ENCODE results near the gene PA2G4. TPM values are rescaled to one million over a fixed set of nuclear protein-coding genes. Genes with fewer than 3 reads are reported as not detected.

Gene PA2G4
- total RNA-seq, 2 experiments from 2014 or later = 507 to 514 TPM

GRCh38 chr12:56156464-56157200 lies 52.3 kb downstream of the PA2G4 start:
- POLR2A ChIA-PET = interaction anchor here (0.7 kb wide), 3 partner anchors 27 to 165 kb away, joined by 3 to 4 read pairs (median 3); no protein-coding TSS in a partner anchor

GRCh38 chr12:56157201-56158028 lies 53.1 kb downstream of the PA2G4 start:
- CTCF ChIA-PET = interaction anchor here (1.0 kb wide), 1 partner anchor 31 kb away, joined by 5 read pairs; no protein-coding TSS in a partner anchor
- POLR2A ChIA-PET = interaction anchor here (0.7 to 2.1 kb wide), 7 partner anchors 27 to 166 kb away, joined by 3 to 6 read pairs (median 4); partner anchors contain the start of genes ESYT1, PA2G4, SMARCC2 and ZC3H10

More at GRCh38 chr12:56156464-56157200, 52.3 kb downstream of the PA2G4 start:
- CTCF ChIA-PET = interaction anchor here (0.6 to 1.3 kb wide), 5 partner anchors 25 to 195 kb away, joined by 3 to 6 read pairs (median 3); partner anchors contain the start of gene SMARCC2

DNA sequence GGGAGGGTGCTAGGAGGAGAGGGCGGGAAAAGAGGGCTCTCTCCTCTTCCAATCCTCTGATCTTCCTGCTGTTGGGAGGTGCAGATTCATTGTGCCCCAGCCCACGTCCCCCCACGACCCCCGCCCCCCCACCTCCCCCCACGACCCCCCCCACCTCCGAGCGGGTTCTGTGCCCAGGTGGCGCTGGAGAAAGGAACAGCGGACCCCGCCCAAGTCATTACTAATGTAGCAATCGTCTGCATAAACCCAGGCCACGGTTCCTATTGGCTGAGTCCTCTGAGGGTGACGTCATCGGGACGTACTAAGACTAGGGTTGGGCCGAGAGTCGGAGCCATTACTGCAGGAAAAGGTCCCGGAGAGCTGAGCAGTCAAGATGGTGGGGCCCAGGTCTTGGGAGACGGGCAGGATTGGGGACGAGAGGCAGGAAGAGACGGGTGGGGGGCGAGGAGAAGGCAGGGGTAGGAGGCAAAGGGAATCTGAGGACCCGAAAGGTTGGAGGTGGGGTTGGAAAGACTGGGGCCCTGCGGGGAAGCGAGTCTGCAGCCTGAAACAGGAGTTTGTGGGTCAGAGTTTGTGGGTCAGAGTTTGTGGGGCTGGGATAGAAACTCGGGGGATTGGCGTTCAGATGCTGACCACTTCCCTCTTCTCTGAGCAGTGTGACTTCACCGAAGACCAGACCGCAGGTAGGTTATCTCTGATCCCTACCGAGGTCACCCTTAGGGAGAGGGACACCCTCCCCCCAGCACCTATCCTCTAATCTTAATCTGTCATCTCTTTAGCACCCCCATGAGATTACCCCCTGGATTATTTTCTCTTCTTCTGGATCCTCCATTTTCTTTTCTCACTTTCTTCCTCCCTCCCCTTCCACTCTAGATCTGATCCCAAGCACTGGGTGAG lies 53.9 kb downstream of the PA2G4 start, which contains the start of gene MYL6:
MYL6 (plus strand) TSS at position 331 of the 897 bp plus-strand sequence; CDS start at position 374, 43 bp downstream.
- ChIA-PET POLR2A (interaction anchor here (0.6 to 2.1 kb wide), 5 partner anchors 22 to 54 kb away, joined by 3 to 6 read pairs (median 4); partner anchors contain the start of genes ESYT1, PA2G4, SMARCC2 and ZC3H10), CTCF (interaction anchor here (1.3 to 2.0 kb wide), 2 partner anchors 31 to 38 kb away, joined by 4 to 9 read pairs; partner anchors contain the start of gene ESYT1)

- CTCF ChIA-PET = interaction anchor here (0.5 to 2.0 kb wide), 6 partner anchors 15 to 39 kb away, joined by 3 to 9 read pairs (median 3); partner anchors contain the start of genes ESYT1 and SMARCC2
- POLR2A ChIA-PET = interaction anchor here (1.4 to 2.1 kb wide), 3 partner anchors 31 to 41 kb away, joined by 4 to 6 read pairs (median 4); partner anchors contain the start of genes ESYT1, SMARCC2 and ZC3H10
These were observed 54.6 kb downstream of the PA2G4 start for GRCh38 chr12:56158926-56159461.

GRCh38 chr12:56159482-56160192 lies 55.3 kb downstream of the PA2G4 start:
- ChIA-PET CTCF (interaction anchor here (0.5 to 2.0 kb wide), 8 partner anchors 14 to 413 kb away, joined by 3 to 9 read pairs (median 3); partner anchors contain the start of genes ESYT1 and SMARCC2), POLR2A (interaction anchor here (1.5 to 2.1 kb wide), 3 partner anchors 32 to 42 kb away, joined by 4 to 6 read pairs (median 4); partner anchors contain the start of genes ESYT1 and ZC3H10)

GRCh38 chr12:56160193-56160763 lies 55.9 kb downstream of the PA2G4 start:
- POLR2A ChIA-PET = interaction anchor here (1.3 to 1.5 kb wide), 3 partner anchors 12 to 42 kb away, joined by 3 to 5 read pairs (median 4); partner anchors contain the start of gene ZC3H10
- CTCF ChIA-PET = interaction anchor here (0.6 to 2.0 kb wide), 5 partner anchors 14 to 413 kb away, joined by 3 to 9 read pairs (median 3); partner anchors contain the start of gene ESYT1

GRCh38 chr12:56160894-56161689 lies 56.7 kb downstream of the PA2G4 start:
- ChIA-PET CTCF (interaction anchor here (0.6 to 2.9 kb wide), 5 partner anchors 10 to 62 kb away, joined by 3 to 8 read pairs (median 3); partner anchors contain the start of gene MYL6B), POLR2A (interaction anchor here (0.6 to 1.5 kb wide), 7 partner anchors 9 to 380 kb away, joined by 3 to 7 read pairs (median 4); partner anchors contain the start of genes MYL6B, RPL41 and ZC3H10)

GRCh38 chr12:56161690-56162351 lies 57.5 kb downstream of the PA2G4 start:
- ChIA-PET CTCF (interaction anchor here (0.9 to 2.9 kb wide), 8 partner anchors 11 to 96 kb away, joined by 3 to 9 read pairs (median 5); partner anchors contain the start of genes ANKRD52, MYL6B and SMARCC2), POLR2A (interaction anchor here (0.6 to 1.5 kb wide), 8 partner anchors 10 to 381 kb away, joined by 3 to 7 read pairs (median 3); partner anchors contain the start of genes MYL6B and RPL41)

DNA sequence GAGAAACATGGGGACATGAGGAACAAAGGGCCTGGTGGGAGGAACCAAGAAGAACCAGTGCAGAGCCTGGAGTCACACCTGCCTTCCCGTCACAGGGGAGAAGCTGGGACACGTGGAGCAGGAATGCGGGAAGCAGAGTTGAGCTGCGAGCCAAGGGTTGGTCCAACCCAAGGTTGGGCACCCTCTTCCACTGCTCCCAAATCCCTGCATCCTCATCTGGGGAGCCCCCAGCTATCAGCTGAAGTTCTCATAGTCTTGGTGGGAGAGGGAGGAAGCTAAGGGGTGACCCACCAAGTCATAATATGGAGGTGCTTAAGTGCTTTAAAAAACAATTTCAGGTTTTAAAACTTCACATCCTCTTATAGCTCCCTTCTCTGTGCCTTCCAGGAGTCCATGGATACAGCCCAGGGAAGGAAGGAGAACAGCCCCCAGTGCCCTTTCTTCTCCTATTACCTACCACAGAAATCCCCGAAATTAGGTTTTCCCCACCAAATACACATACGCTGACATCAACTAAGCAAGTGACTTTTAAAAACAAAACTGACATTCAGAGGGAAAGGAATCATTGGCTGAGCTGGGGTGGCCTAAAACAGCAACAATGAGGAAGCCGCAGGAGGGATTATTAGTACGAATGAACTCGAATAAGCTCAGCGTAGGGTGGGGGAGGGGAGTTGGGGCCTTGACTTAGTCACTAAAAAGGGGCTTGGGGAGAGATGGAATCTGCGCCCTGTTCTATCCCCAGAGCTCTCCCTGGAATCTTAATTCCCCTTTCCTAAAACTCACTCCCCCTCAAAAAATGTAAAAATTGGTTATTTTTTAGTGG lies 58.3 kb downstream of the PA2G4 start:
- ChIA-PET POLR2A (interaction anchor here (0.6 to 1.5 kb wide), 7 partner anchors 11 to 1834 kb away, joined by 3 to 7 read pairs (median 3); partner anchors contain the start of genes ESYT1, MYL6B and ZC3H10), CTCF (interaction anchor here (0.8 to 2.9 kb wide), 7 partner anchors 12 to 95 kb away, joined by 3 to 9 read pairs (median 7); partner anchors contain the start of genes ANKRD52, MYL6B and SMARCC2)

Other genes with a start within 250 kb of the PA2G4 start
- gene PYM1, start 176.7 kb upstream of the PA2G4 start, total RNA-seq = 10 to 100 TPM; 34.8 to 36.2 TPM
- gene DGKA, start 173.4 kb upstream of the PA2G4 start, total RNA-seq = 100 to 1,000 TPM; 199 to 219 TPM
- under 1 TPM; 0.46 to 0.50 TPM for gene PMEL, start 138.5 kb upstream of the PA2G4 start, total RNA-seq
- 100 to 1,000 TPM; 124 to 133 TPM for gene CDK2, start 137.7 kb upstream of the PA2G4 start, total RNA-seq
- gene RAB5B, start 130.5 kb upstream of the PA2G4 start, total RNA-seq = 10 to 100 TPM; 27.5 to 32.4 TPM
- 1 to 10 TPM; 2.7 TPM for gene SUOX, start 107.3 kb upstream of the PA2G4 start, total RNA-seq
- 10 to 100 TPM; 14.2 to 15.1 TPM for gene IKZF4, start 83.5 kb upstream of the PA2G4 start, total RNA-seq
- gene RPS26, start 62.6 kb upstream of the PA2G4 start, total RNA-seq = 10 to 100 TPM; 44.3 to 47.0 TPM
- gene ERBB3, start 24.4 kb upstream of the PA2G4 start, total RNA-seq = 1 to 10 TPM in 1 of 2 experiments, under 1 TPM in 1; 0.97 to 1.1 TPM
- gene RPL41, start 12.1 kb downstream of the PA2G4 start, total RNA-seq = 1,000 to 10,000 TPM; 5,323 to 5,325 TPM
- gene ZC3H10, start 13.7 kb downstream of the PA2G4 start, total RNA-seq = 1 to 10 TPM; 9.8 TPM
- gene ESYT1, start 23.7 kb downstream of the PA2G4 start, total RNA-seq = 100 to 1,000 TPM; 193 to 196 TPM
- 10 to 100 TPM; 68.4 to 75.1 TPM for gene MYL6B, start 48.0 kb downstream of the PA2G4 start, total RNA-seq
- gene MYL6, start 53.8 kb downstream of the PA2G4 start, total RNA-seq = 100 to 1,000 TPM; 929 to 938 TPM
- 100 to 1,000 TPM; 105 to 108 TPM for gene SMARCC2, start 84.9 kb downstream of the PA2G4 start, total RNA-seq
- 10 to 100 TPM; 38.9 to 40.2 TPM for gene RNF41, start 117.4 kb downstream of the PA2G4 start, total RNA-seq
- 100 to 1,000 TPM; 103 to 106 TPM for gene NABP2, start 119.8 kb downstream of the PA2G4 start, total RNA-seq
- 1 to 10 TPM in 1 of 2 experiments, under 1 TPM in 1; 0.78 to 1.1 TPM for gene SLC39A5, start 125.5 kb downstream of the PA2G4 start, total RNA-seq
- 10 to 100 TPM; 56.4 to 56.5 TPM for gene ANKRD52, start 153.8 kb downstream of the PA2G4 start, total RNA-seq
- 10 to 100 TPM; 10.2 to 12.1 TPM for gene COQ10A, start 162.4 kb downstream of the PA2G4 start, total RNA-seq
- gene CS, start 195.8 kb downstream of the PA2G4 start, total RNA-seq = 100 to 1,000 TPM; 275 to 283 TPM
- 100 to 1,000 TPM; 180 to 185 TPM for gene CNPY2, start 211.4 kb downstream of the PA2G4 start, total RNA-seq
- 10 to 100 TPM; 25.5 to 25.8 TPM for gene PAN2, start 229.4 kb downstream of the PA2G4 start, total RNA-seq
- 10 to 100 TPM; 45.9 to 46.1 TPM for gene IL23A, start 234.3 kb downstream of the PA2G4 start, total RNA-seq

All from activated CD8-positive, alpha-beta memory T cell treated with anti-CD3 and anti-CD28 coated beads for 36 hours (primary cell).